ENCODE measurements around the gene SFXN5.

The SFXN5 gene

GRCh38 chr2:72956936-72957335, 114.6 kb downstream of the SFXN5 start:
- TF ChIP-seq, protein P1, sequence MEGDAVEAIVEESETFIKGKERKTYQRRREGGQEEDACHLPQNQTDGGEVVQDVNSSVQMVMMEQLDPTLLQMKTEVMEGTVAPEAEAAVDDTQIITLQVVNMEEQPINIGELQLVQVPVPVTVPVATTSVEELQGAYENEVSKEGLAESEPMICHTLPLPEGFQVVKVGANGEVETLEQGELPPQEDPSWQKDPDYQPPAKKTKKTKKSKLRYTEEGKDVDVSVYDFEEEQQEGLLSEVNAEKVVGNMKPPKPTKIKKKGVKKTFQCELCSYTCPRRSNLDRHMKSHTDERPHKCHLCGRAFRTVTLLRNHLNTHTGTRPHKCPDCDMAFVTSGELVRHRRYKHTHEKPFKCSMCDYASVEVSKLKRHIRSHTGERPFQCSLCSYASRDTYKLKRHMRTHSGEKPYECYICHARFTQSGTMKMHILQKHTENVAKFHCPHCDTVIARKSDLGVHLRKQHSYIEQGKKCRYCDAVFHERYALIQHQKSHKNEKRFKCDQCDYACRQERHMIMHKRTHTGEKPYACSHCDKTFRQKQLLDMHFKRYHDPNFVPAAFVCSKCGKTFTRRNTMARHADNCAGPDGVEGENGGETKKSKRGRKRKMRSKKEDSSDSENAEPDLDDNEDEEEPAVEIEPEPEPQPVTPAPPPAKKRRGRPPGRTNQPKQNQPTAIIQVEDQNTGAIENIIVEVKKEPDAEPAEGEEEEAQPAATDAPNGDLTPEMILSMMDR (IDR thresholded peaks at IDR 0.05; ENCODE audit: extremely low read depth, missing control alignments), result no peak
- no peak for DNase-seq (ENCODE audit: low spot score)

GRCh38 chr2:72956050-72956395, 115.5 kb downstream of the SFXN5 start:
- DNase-seq (ENCODE audit: low spot score), result no peak
- TF ChIP-seq, protein P1 (IDR thresholded peaks at IDR 0.05; ENCODE audit: extremely low read depth, missing control alignments), result no peak

GRCh38 chr2:72955228-72956049, 116.1 kb downstream of the SFXN5 start:
- no peak for DNase-seq (ENCODE audit: low spot score)
- TF ChIP-seq, protein P1 (IDR thresholded peaks at IDR 0.05; ENCODE audit: extremely low read depth, missing control alignments), result no peak

DNA sequence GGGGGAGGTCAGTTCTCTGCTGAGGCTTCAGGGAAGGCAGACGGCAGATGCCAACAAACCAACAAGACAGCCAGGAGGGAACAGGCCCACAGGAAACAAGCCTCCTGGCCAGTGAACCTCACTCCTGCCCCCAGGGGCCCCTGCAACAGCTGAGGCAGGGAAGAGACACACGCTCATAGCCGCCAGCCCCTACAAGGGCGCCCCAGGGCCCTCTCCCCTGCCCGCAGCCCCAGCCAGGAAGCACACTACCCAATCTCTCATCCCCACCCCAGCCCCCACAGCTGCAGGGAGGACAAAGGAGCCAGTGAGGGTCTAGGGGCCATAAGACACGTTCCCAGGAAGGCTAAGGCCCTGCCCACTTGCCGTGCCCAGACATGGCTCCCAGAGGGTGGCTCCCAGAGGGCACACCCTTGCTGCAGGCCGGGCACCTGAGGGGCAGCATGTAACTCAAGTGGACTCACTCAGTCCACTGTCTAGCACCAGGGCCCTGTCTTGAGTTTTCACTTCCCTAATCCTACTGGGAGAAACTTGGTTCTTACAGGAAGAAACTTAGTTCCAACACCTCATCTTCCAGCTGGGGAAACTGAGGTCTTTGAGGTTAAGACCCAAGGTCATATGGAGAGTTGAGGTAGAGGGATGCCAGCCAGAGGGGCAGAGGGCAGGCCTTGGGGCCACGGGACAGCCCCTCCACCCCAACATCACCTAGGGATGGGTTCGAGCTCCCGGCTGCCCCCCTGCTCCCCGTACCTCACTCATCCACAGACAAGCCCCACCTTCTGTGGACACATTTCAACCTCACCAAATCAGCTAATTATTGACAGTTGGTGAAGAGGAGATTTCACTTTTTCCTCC, 116.9 kb downstream of the SFXN5 start:
- TF ChIP-seq, protein P1 (IDR thresholded peaks at IDR 0.05; ENCODE audit: extremely low read depth, missing control alignments), result no peak

DNA sequence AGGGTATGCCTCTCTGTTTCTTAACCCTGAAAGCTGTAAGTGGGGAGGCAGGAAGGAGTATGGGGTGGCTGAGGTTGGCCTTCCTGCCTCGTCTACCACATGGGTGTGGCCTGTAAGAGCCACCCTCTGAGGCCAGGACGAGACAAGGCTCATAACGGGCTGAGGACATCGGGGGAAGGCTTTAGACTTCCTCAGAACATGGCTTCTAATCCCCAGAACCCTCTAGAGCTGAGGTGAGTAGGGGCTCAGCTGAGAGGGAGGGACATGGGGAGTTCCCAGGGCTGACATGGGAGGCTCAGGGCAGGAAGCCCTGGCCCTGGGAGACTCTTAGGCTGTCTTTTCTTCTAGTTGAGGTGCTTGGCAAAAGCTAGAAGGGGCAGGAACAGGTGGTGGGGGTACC, 117.5 kb downstream of the SFXN5 start:
- peak; percentile 28 for DNase-seq (ENCODE audit: low spot score)
- TF ChIP-seq, protein P1 (IDR thresholded peaks at IDR 0.05; ENCODE audit: extremely low read depth, missing control alignments), result no peak

More for the DNA sequence above, 116.9 kb downstream of the SFXN5 start:
- DNase-seq (ENCODE audit: low spot score), result no peak

- DNase-seq (ENCODE audit: low spot score), result no peak
- TF ChIP-seq, protein P1 (IDR thresholded peaks at IDR 0.05; ENCODE audit: extremely low read depth, missing control alignments), result no peak
Measured at GRCh38 chr2:72953528-72953927, 118.0 kb downstream of the SFXN5 start.

GRCh38 chr2:72952961-72953360, 118.6 kb downstream of the SFXN5 start:
- TF ChIP-seq, protein P1 (IDR thresholded peaks at IDR 0.05; ENCODE audit: extremely low read depth, missing control alignments), result no peak
- DNase-seq (ENCODE audit: low spot score), result no peak

Data from GM20000 (cell line).